Gastroesophageal sphincter (tissue), 3 donors: Measurements from ENCODE around the gene IRX3.

Experiments used
- EP300 ChIP-seq: sonication (generic); formaldehyde crosslinking; IDR thresholded peaks from one replicate; pipeline ENCODE4 v1.6.1; 2017; ENCODE audit warnings: antibody characterized with exemption, mild to moderate bottlenecking
- POLR2A ChIP-seq, 2 donors: fragments of 450-650 bp; IDR thresholded peaks; one replicate each; pipeline ENCODE4 v1.6.1; 2017; ENCODE audit warnings: antibody characterized with exemption in 2 of 2, mild to moderate bottlenecking in 2 of 2, moderate library complexity in 1 of 2
- POLR2AphosphoS5 ChIP-seq: sonication (generic); formaldehyde crosslinking; IDR thresholded peaks from one replicate; pipeline ENCODE4 v1.6.1; 2017; ENCODE audit warnings: antibody characterized with exemption
- TF ChIP-seq, protein P1 (sequence below), 4 experiments: fragments of 200-600 bp in 2 of 4; fragments of 450-650 bp in 2 of 4; sonication (generic) in 1 of 4; IDR thresholded peaks; one replicate each; pipeline ENCODE4 v1.5.1; 2017 to 2019; ENCODE audit warnings: antibody characterized with exemption in 4 of 4, mild to moderate bottlenecking in 2 of 4, moderate library complexity in 2 of 4

DNA sequence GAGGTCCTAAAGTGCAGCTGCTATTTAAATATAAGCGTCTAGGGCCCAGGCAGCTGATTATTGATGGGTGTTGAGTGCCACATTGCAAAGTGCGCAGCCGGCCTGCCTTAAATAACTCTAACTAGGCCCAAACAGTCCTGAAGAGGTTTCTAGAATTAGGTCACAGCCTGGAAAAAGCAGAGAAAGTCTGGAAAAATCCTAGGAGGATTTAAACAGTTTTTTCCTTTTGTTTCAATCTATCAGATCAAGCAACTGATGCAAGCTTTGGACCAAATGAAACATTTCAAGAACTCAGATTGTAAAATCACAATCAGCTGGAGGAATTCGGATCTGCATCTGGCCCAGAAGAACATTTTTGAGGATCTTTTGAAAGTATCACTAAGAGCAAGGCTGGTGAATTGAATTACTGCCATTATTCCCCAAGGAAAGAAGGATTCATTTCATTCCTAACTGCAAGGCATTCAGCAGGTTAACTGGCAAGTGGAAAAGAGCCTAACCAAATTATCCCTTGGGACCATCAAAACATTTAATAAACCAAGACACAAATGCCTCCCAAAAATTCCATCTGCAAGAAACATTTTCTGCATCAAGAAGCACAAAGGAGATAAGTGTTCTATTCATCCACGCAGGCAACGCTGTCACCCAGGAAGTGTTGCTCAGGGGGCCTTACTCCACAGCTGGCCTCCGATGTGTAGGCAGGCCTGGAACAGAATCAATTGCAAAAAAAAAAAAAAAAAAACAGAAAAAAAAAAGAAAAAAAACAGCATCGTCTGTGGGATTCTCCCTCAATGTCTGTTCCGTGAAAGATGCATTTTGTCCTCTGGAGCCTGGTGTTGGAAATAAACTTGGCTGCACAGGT is 46.1 kb downstream of the IRX3 start:
- TF ChIP-seq, protein P1, sequence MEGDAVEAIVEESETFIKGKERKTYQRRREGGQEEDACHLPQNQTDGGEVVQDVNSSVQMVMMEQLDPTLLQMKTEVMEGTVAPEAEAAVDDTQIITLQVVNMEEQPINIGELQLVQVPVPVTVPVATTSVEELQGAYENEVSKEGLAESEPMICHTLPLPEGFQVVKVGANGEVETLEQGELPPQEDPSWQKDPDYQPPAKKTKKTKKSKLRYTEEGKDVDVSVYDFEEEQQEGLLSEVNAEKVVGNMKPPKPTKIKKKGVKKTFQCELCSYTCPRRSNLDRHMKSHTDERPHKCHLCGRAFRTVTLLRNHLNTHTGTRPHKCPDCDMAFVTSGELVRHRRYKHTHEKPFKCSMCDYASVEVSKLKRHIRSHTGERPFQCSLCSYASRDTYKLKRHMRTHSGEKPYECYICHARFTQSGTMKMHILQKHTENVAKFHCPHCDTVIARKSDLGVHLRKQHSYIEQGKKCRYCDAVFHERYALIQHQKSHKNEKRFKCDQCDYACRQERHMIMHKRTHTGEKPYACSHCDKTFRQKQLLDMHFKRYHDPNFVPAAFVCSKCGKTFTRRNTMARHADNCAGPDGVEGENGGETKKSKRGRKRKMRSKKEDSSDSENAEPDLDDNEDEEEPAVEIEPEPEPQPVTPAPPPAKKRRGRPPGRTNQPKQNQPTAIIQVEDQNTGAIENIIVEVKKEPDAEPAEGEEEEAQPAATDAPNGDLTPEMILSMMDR (IDR thresholded peaks at IDR 0.05) = no peak
- TF ChIP-seq EP300 = no peak
- no peak for TF ChIP-seq POLR2A (IDR thresholded peaks at IDR 0.05)
- no peak for TF ChIP-seq POLR2AphosphoS5
